NCI-H2171 treated with DMSO at 0.1 percent for 48 hours (cell line): Measurements from ENCODE around the gene NFYA.

Experiments used
- DNase-seq: peaks from one replicate; lab custom pipeline; 2025; lab: John Stamatoyannopoulos, UW

The NFYA gene

GRCh38 chr6:41073203-41073967 lies 611 bp downstream of the NFYA start:
- peak; percentile 83 for DNase-seq

- DNase-seq: peak; percentile 51
Observed at GRCh38 chr6:41073968-41074691, 1.4 kb downstream of the NFYA start.

GRCh38 chr6:41074692-41075436 lies 2.1 kb downstream of the NFYA start:
- DNase-seq: no peak

GRCh38 chr6:41075651-41076626 lies 3.2 kb downstream of the NFYA start:
- DNase-seq: no peak

GRCh38 chr6:41077536-41077935 lies 4.8 kb downstream of the NFYA start:
- DNase-seq: no peak

GRCh38 chr6:41078101-41078500 lies 5.3 kb downstream of the NFYA start:
- no peak for DNase-seq

- no peak for DNase-seq
Observed at GRCh38 chr6:41079080-41079479, 6.3 kb downstream of the NFYA start.

GRCh38 chr6:41080621-41081020 lies 7.8 kb downstream of the NFYA start:
- DNase-seq: no peak

- no peak for DNase-seq
Observed at GRCh38 chr6:41083072-41083471, 10.3 kb downstream of the NFYA start.

- DNase-seq: no peak
Observed at GRCh38 chr6:41085182-41085581, 12.4 kb downstream of the NFYA start.

GRCh38 chr6:41088451-41088850 lies 15.7 kb downstream of the NFYA start:
- no peak for DNase-seq

- DNase-seq: no peak
Observed at GRCh38 chr6:41090841-41091761, 18.3 kb downstream of the NFYA start.

GRCh38 chr6:41092421-41093140 lies 19.8 kb downstream of the NFYA start:
- no peak for DNase-seq

GRCh38 chr6:41093729-41094128 lies 21.0 kb downstream of the NFYA start:
- no peak for DNase-seq

- peak; percentile 11 for DNase-seq
Observed at GRCh38 chr6:41097467-41098090, 24.8 kb downstream of the NFYA start.

GRCh38 chr6:41098366-41098765 lies 25.6 kb downstream of the NFYA start:
- no peak for DNase-seq

GRCh38 chr6:41100871-41101287 lies 28.1 kb downstream of the NFYA start:
- no peak for DNase-seq

- DNase-seq: no peak
Observed at GRCh38 chr6:41103847-41104246, 31.1 kb downstream of the NFYA start.

- no peak for DNase-seq
Observed at GRCh38 chr6:41111017-41111416, 38.2 kb downstream of the NFYA start.
